Keratinocyte (primary cell): ENCODE results near the gene PARD3B. TPM values are rescaled to one million over a fixed set of nuclear protein-coding genes. Genes with fewer than 3 reads are reported as not detected.

Source experiments
- DNase-seq: peaks from one replicate; pipeline ENCODE4 v3.0.0-alpha.2; 2011; ENCODE audit warnings: low read depth, missing footprints, low spot score
- FAIRE-seq: peaks from 2 replicates; lab custom pipeline; 2011; peaks lifted over from hg19 to GRCh38; lab: Jason Lieb, UNC
- H2AFZ ChIP-seq: 2 replicates; pipeline ENCODE4 v1.6.0; 2012; ENCODE audit warnings: low read length, control low read depth, inconsistent platforms; ENCODE audit not compliant: control insufficient read depth
- H3K27ac ChIP-seq: 2 replicates; pipeline ENCODE4 v1.5.1; 2011; ENCODE audit warnings: low read length; ENCODE audit not compliant: control insufficient read depth, insufficient read depth
- H3K27me3 ChIP-seq: 3 replicates; pipeline ENCODE4 v1.6.0; 2011; ENCODE audit warnings: low read length; ENCODE audit not compliant: control insufficient read depth, insufficient read depth; ENCODE audit errors: extremely low read depth
- H3K36me3 ChIP-seq, 2 experiments: 2 replicates in 1 of 2; 3 replicates in 1 of 2; pipeline ENCODE4 v1.5.1; 2011; ENCODE audit warnings: low read length in 2 of 2, mild to moderate bottlenecking in 1 of 2; ENCODE audit not compliant: control insufficient read depth in 2 of 2, insufficient read depth in 2 of 2; ENCODE audit errors: extremely low read depth in 1 of 2
- H3K4me1 ChIP-seq: 3 replicates; pipeline ENCODE4 v1.5.1; 2011; ENCODE audit warnings: low read length; ENCODE audit not compliant: control insufficient read depth, insufficient read depth; ENCODE audit errors: extremely low read depth
- H3K4me2 ChIP-seq: 3 replicates; pipeline ENCODE4 v1.6.0; 2011; ENCODE audit warnings: low read depth, low read length; ENCODE audit not compliant: control insufficient read depth, insufficient read depth; ENCODE audit errors: extremely low read depth
- H3K4me3 ChIP-seq, 3 experiments: fragments of 200-600 bp in 1 of 3; sonication (generic) in 1 of 3; 2 replicates in 2 of 3; 3 replicates in 1 of 3; pipeline ENCODE4 v1.5.1; 2011 to 2016; ENCODE audit warnings: low read length in 3 of 3, mild to moderate bottlenecking in 3 of 3, control low read depth in 2 of 3, inconsistent platforms in 1 of 3, low read depth in 1 of 3, mixed read lengths in 1 of 3, mixed run types in 1 of 3, moderate library complexity in 1 of 3; ENCODE audit not compliant: control insufficient read depth in 2 of 3, insufficient read depth in 2 of 3; ENCODE audit errors: extremely low read depth in 1 of 3
- H3K79me2 ChIP-seq: 2 replicates; pipeline ENCODE4 v1.6.0; 2012; ENCODE audit warnings: low read length; ENCODE audit not compliant: control insufficient read depth, insufficient read depth
- H3K9ac ChIP-seq: 3 replicates; pipeline ENCODE4 v1.6.0; 2011; ENCODE audit warnings: low read length; ENCODE audit not compliant: control insufficient read depth, insufficient read depth; ENCODE audit errors: extremely low read depth
- H3K9me1 ChIP-seq: 3 replicates; pipeline ENCODE4 v1.6.0; 2011; ENCODE audit warnings: low read length; ENCODE audit not compliant: control insufficient read depth, insufficient read depth; ENCODE audit errors: extremely low read depth
- H3K9me3 ChIP-seq: 2 replicates; pipeline ENCODE4 v1.5.1; 2012; ENCODE audit warnings: low read depth, low read length; ENCODE audit not compliant: control insufficient read depth
- H4K20me1 ChIP-seq: 3 replicates; pipeline ENCODE4 v1.6.0; 2011; ENCODE audit warnings: low read length; ENCODE audit not compliant: control insufficient read depth, insufficient read depth; ENCODE audit errors: extremely low read depth
- CTCF ChIP-seq, 3 experiments: IDR thresholded peaks in 1 of 3; conservative IDR thresholded peaks in 1 of 3; optimal IDR thresholded peaks in 1 of 3; 2 replicates in 2 of 3; 3 replicates in 1 of 3; pipeline versions ENCODE3 to v1.5.1; 2011; ENCODE audit warnings: low read length in 3 of 3, mild to moderate bottlenecking in 3 of 3, moderate library complexity in 2 of 3, control low read depth in 1 of 3, inconsistent platforms in 1 of 3; ENCODE audit not compliant: insufficient read depth in 2 of 3; ENCODE audit errors: extremely low read depth in 1 of 3
- EZH2 ChIP-seq: IDR thresholded peaks from one replicate; pipeline ENCODE4 v1.6.1; 2012; ENCODE audit warnings: inconsistent platforms, mild to moderate bottlenecking, low read length, moderate library complexity
- dilution Hi-C: fragments of 300-500 bp; cut with MboI; formaldehyde crosslinking; loops from one replicate; pipeline ENCODE4 v1.7.0; 2020; ENCODE audit warnings: low sequenced_read_pairs; ENCODE audit not compliant: extremely low pct_ligation_motif_present
- polyA plus RNA-seq, 5 experiments: library from polyadenylated mRNA; depleted of rRNA in 3 of 5; stranded (reverse) in 3 of 5; stranded (forward) in 1 of 5; unstranded in 1 of 5; fragments of >200 nt; gene quantifications; 1 replicate in 1 of 5; 2 replicates in 3 of 5; 3 replicates in 1 of 5; pipeline versions ENCODE4 v1.2.1 to v1.2.3, GENCODE V29; 2011 to 2012; ENCODE audit warnings: missing spikeins in 2 of 5, low read depth in 1 of 5, low replicate concordance in 1 of 5

The PARD3B gene
- polyA plus RNA-seq, 1 donor (not counting 4 experiments of a cell fraction or from before 2014, with no cell fraction given) = 1.2 TPM

DNA sequence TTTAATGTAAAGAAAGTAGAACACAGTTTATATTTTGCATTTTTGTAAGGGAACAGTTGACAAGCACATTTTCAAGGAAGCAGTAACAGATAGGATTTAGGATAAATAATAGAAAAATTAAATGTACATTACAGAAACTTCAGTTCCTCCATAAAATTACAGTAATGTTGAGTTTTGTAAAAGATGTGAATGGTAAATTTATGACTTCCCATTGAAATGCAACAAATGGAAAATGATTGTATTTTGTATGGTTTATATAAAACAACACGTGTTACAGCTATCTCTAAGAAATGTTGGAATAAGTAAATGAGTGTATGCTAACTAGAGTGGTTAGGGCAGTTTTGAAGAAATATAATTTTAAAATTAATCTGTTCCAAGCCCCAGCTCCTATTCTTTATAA, 227.3 kb downstream of the PARD3B start:
- Histone ChIP-seq H3K4me2 (no peak overlapping the region), H3K36me3 (no peaks in the 10 kb centered on the region), H3K27ac (no peak overlapping the region), H3K4me1 (no peaks in the 10 kb centered on the region), H3K4me3 (no peak overlapping the region), H3K9me3 (no peaks in the 10 kb centered on the region), H3K27me3 (no peaks in the 10 kb centered on the region), H3K9me1 (no peaks in the 10 kb centered on the region), H3K9ac (no peak overlapping the region), H3K79me2 (no peaks in the 10 kb centered on the region), H2AFZ (no peak overlapping the region), H4K20me1 (no peaks in the 10 kb centered on the region)
- DNase-seq (no peak), FAIRE-seq (no peak)
- dilution Hi-C loops = no loop called here
- TF ChIP-seq EZH2 (no peak), CTCF (optimal IDR thresholded peaks at IDR 0.05 in 1 of 3, IDR thresholded peaks at IDR 0.05 in 1 of 3, conservative IDR thresholded peaks at IDR 0.05 in 1 of 3; ENCODE audit: extremely low read depth in 1 of 3, insufficient read depth in 2 of 3, low read length in 3 of 3) (no peak)

- DNase-seq (no peak), FAIRE-seq (no peak)
- no peaks in the 10 kb centered on the region for H3K79me2 ChIP-seq
- no peaks in the 10 kb centered on the region for H3K27me3 ChIP-seq
- H4K20me1 ChIP-seq = no peaks in the 10 kb centered on the region
- H2AFZ ChIP-seq = no peak overlapping the region
- H3K9ac ChIP-seq = no peak overlapping the region
- H3K9me1 ChIP-seq = no peaks in the 10 kb centered on the region
- dilution Hi-C loops = no loop called here
- H3K4me1 ChIP-seq = no peaks in the 10 kb centered on the region
- no peak overlapping the region for H3K27ac ChIP-seq
- H3K4me2 ChIP-seq = no peak overlapping the region
- TF ChIP-seq EZH2 (no peak), CTCF (optimal IDR thresholded peaks at IDR 0.05 in 1 of 3, IDR thresholded peaks at IDR 0.05 in 1 of 3, conservative IDR thresholded peaks at IDR 0.05 in 1 of 3; ENCODE audit: extremely low read depth in 1 of 3, insufficient read depth in 2 of 3, low read length in 3 of 3) (no peak)
- H3K36me3 ChIP-seq = no peaks in the 10 kb centered on the region
- no peaks in the 10 kb centered on the region for H3K9me3 ChIP-seq
- no peak overlapping the region for H3K4me3 ChIP-seq
These were observed 230.5 kb downstream of the PARD3B start for GRCh38 chr2:204775766-204776165.
